ENCODE data around the gene COA4.

COA4 gene

DNA sequence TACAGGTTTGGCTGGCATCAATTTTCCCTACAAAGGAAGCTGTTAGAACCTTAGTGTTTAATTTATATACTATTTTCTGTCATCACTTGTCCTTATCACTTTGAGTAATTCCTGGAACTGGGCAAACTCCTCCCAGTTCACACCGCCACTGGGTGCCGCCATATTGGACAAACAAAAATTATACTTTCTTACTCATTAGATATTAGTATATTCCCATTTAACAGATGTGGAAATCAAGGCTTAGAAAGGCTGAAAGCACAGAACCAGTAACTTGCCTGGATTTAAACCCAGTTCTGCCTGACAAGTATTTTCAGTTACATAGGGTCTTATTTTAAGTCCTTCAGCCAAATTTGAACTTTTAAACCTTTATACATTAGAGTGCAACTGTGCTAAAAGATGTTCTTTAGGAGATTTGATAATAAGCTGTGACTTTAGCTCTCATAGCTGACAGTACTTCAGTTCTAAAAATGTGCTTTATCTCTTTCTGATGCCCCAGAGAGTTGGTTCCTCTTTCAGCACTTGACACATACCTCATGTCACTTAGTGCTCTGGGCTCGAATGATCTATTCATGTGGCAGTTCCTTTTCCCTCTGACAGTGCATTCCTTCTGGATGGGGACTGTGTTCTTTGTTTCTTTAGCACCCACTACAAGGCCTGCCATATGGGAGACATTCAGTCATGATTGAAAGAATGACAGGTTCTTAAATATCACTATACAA is 25.4 kb downstream of the COA4 start:
- TF ChIP-seq EZH2phosphoT487 (IDR thresholded peaks at IDR 0.05; ENCODE audit: low read depth): no peak
- TF ChIP-seq, protein P1, sequence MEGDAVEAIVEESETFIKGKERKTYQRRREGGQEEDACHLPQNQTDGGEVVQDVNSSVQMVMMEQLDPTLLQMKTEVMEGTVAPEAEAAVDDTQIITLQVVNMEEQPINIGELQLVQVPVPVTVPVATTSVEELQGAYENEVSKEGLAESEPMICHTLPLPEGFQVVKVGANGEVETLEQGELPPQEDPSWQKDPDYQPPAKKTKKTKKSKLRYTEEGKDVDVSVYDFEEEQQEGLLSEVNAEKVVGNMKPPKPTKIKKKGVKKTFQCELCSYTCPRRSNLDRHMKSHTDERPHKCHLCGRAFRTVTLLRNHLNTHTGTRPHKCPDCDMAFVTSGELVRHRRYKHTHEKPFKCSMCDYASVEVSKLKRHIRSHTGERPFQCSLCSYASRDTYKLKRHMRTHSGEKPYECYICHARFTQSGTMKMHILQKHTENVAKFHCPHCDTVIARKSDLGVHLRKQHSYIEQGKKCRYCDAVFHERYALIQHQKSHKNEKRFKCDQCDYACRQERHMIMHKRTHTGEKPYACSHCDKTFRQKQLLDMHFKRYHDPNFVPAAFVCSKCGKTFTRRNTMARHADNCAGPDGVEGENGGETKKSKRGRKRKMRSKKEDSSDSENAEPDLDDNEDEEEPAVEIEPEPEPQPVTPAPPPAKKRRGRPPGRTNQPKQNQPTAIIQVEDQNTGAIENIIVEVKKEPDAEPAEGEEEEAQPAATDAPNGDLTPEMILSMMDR (IDR thresholded peaks at IDR 0.05; ENCODE audit: low read depth, low read length): no peak
- H3K27ac ChIP-seq (ENCODE audit: low read length): no peak overlapping the region
- H3K4me2 ChIP-seq (ENCODE audit: low read length): no peak overlapping the region
- H4K20me1 ChIP-seq (ENCODE audit: insufficient read depth, low read length): no peaks in the 10 kb centered on the region
- peaks cover 3% of the 10 kb centered on the region for H3K4me1 ChIP-seq (ENCODE audit: low read length)
- H3K36me3 ChIP-seq (replicated peaks; ENCODE audit: low read depth, low read length): no peaks in the 10 kb centered on the region
- no peaks in the 10 kb centered on the region for H3K79me2 ChIP-seq (ENCODE audit: low read length)
- H3K9ac ChIP-seq (ENCODE audit: low read length): no peak overlapping the region
- H2AFZ ChIP-seq (ENCODE audit: low read depth, low read length): no peak overlapping the region
- H3K4me3 ChIP-seq (ENCODE audit: low read length): no peak overlapping the region
- H3K9me3 ChIP-seq (ENCODE audit: insufficient read depth, low read length): no peaks in the 10 kb centered on the region
- no peaks in the 10 kb centered on the region for H3K27me3 ChIP-seq (ENCODE audit: low read depth, low read length)

DNA sequence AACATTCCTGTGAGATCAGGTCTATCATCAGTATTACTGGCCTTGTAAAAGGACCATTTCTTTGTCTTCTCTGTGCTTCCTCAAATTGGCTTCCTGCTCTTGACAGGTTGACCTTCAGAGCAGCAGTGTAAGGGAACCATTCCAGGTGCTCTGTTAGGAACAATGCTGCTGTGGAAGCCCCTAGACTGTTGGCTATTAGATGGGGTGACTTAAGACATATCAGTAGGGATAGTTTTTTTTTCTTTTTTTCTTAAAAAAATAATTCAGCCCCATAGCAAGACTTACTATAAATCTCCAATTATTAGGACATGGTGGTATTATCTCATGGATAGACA is 37.6 kb downstream of the COA4 start:
- H3K9ac ChIP-seq (ENCODE audit: low read length): no peak overlapping the region
- no peak overlapping the region for H3K4me2 ChIP-seq (ENCODE audit: low read length)
- no peak overlapping the region for H3K27ac ChIP-seq (ENCODE audit: low read length)
- no peaks in the 10 kb centered on the region for H3K79me2 ChIP-seq (ENCODE audit: low read length)
- H3K27me3 ChIP-seq (ENCODE audit: low read depth, low read length): no peaks in the 10 kb centered on the region
- H3K36me3 ChIP-seq (replicated peaks; ENCODE audit: low read depth, low read length): peaks cover 5% of the 10 kb centered on the region
- no peak overlapping the region for H2AFZ ChIP-seq (ENCODE audit: low read depth, low read length)
- H3K4me3 ChIP-seq (ENCODE audit: low read length): no peak overlapping the region
- no peaks in the 10 kb centered on the region for H3K9me3 ChIP-seq (ENCODE audit: insufficient read depth, low read length)
- no peak for TF ChIP-seq EZH2phosphoT487 (IDR thresholded peaks at IDR 0.05; ENCODE audit: low read depth)
- TF ChIP-seq, protein P1 (IDR thresholded peaks at IDR 0.05; ENCODE audit: low read depth, low read length): no peak
- H4K20me1 ChIP-seq (ENCODE audit: insufficient read depth, low read length): no peaks in the 10 kb centered on the region
- H3K4me1 ChIP-seq (ENCODE audit: low read length): peaks cover 2% of the 10 kb centered on the region

DNA sequence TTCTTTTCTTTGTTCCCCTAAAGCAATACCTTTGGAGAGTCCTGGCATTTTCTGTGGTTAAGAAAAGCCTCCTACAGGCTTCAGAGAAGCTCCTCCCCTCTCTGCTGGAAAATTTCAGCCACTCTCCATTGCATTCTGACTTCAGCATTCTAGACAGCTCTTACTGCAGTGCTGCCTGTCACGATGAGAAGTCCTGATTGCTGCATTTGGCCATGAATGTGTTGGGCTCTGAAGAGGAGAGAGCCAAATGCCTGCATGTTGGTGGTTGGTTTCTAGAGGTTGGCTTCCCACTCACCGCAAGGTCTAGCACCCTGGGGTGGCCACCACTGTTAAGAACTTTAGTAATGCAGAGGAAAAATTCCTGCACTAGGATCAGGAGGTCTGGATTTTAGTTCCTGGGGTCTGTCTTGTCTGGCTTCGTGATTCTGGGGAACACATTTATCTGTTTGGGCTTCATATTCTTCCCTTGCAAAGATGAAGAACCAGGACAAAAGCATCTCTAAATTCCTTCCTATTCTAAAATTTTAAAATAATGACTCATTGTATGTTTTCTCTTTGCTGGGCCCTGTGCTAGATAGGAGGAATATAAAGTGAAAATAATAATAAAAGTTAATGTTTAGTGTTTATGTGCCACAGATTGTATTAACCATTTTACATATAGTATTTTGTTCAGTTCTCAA is 38.1 kb downstream of the COA4 start:
- H3K9ac ChIP-seq (ENCODE audit: low read length): no peak overlapping the region
- no peak overlapping the region for H3K27ac ChIP-seq (ENCODE audit: low read length)
- H3K79me2 ChIP-seq (ENCODE audit: low read length): no peaks in the 10 kb centered on the region
- no peak overlapping the region for H3K4me3 ChIP-seq (ENCODE audit: low read length)
- H3K4me1 ChIP-seq (ENCODE audit: low read length): no peaks in the 10 kb centered on the region
- H3K36me3 ChIP-seq (replicated peaks; ENCODE audit: low read depth, low read length): peaks cover 5% of the 10 kb centered on the region
- TF ChIP-seq, protein P1 (IDR thresholded peaks at IDR 0.05; ENCODE audit: low read depth, low read length): no peak
- no peak for TF ChIP-seq EZH2phosphoT487 (IDR thresholded peaks at IDR 0.05; ENCODE audit: low read depth)
- no peaks in the 10 kb centered on the region for H3K27me3 ChIP-seq (ENCODE audit: low read depth, low read length)
- H4K20me1 ChIP-seq (ENCODE audit: insufficient read depth, low read length): no peaks in the 10 kb centered on the region
- no peak overlapping the region for H2AFZ ChIP-seq (ENCODE audit: low read depth, low read length)
- no peaks in the 10 kb centered on the region for H3K9me3 ChIP-seq (ENCODE audit: insufficient read depth, low read length)
- no peak overlapping the region for H3K4me2 ChIP-seq (ENCODE audit: low read length)

DNA sequence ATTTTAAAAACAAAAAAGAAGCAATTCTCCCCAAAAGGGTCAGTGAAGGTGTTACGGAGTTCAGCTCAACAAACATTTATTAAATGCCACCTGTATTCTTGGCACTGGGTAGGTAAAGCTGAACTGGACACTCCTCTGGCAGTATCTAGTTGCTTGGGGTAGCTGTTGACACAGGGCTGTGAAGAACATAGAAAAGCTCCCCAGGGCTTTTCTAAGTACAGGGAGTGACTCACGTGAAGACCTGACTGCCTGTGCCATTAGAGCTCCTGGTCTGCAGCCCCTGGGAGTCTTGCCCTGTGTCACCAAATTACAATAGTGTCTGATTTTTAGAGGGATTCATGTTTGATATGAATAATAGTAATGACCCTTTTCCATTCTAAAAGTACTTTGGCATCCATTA is 43.6 kb downstream of the COA4 start:
- Histone ChIP-seq H3K27ac (ENCODE audit: low read length) (no peak overlapping the region), H3K27me3 (ENCODE audit: low read depth, low read length) (no peaks in the 10 kb centered on the region), H3K4me3 (ENCODE audit: low read length) (no peak overlapping the region), H3K79me2 (ENCODE audit: low read length) (no peaks in the 10 kb centered on the region), H3K36me3 (replicated peaks; ENCODE audit: low read depth, low read length) (peaks cover 10% of the 10 kb centered on the region), H3K9me3 (ENCODE audit: insufficient read depth, low read length) (no peaks in the 10 kb centered on the region), H3K4me1 (ENCODE audit: low read length) (no peaks in the 10 kb centered on the region), H4K20me1 (ENCODE audit: insufficient read depth, low read length) (no peaks in the 10 kb centered on the region), H2AFZ (ENCODE audit: low read depth, low read length) (no peak overlapping the region), H3K9ac (ENCODE audit: low read length) (no peak overlapping the region), H3K4me2 (ENCODE audit: low read length) (no peak overlapping the region)
- TF ChIP-seq EZH2phosphoT487 (IDR thresholded peaks at IDR 0.05; ENCODE audit: low read depth): no peak
- TF ChIP-seq, protein P1 (IDR thresholded peaks at IDR 0.05; ENCODE audit: low read depth, low read length): no peak

All from OCI-LY3 (cell line).